OCI-LY1 (cell line): ENCODE data around the gene PPP2R5B.

Experiments
- H2AFZ ChIP-seq: fragments of 200-600 bp; sonication (generic), shearing (Covaris generic); 2 replicates; pipeline ENCODE4 v1.6.0; 2014; ENCODE audit warnings: antibody characterized with exemption, mild to moderate bottlenecking, low read length
- H3F3A ChIP-seq: fragments of 200-600 bp; sonication (generic), shearing (Covaris generic); 2 replicates; pipeline ENCODE4 v1.6.0; 2014; ENCODE audit warnings: mild to moderate bottlenecking, antibody characterized with exemption, low read length, moderate library complexity; ENCODE audit not compliant: insufficient read depth
- H3K27ac ChIP-seq: fragments of 200-600 bp; sonication (generic); 2 replicates; pipeline ENCODE4 v1.5.1; 2014; ENCODE audit warnings: low read length, mixed run types, mild to moderate bottlenecking, low read depth; ENCODE audit not compliant: poor library complexity, severe bottlenecking
- H3K27me3 ChIP-seq: fragments of 200-600 bp; sonication (generic); 2 replicates; pipeline ENCODE4 v1.6.0; 2014; ENCODE audit warnings: antibody characterized with exemption, mild to moderate bottlenecking, low read length, moderate library complexity; ENCODE audit not compliant: insufficient read depth
- H3K36me3 ChIP-seq: fragments of 200-600 bp; sonication (generic); 2 replicates; pipeline ENCODE4 v1.6.1; 2014; ENCODE audit warnings: mild to moderate bottlenecking, antibody characterized with exemption, low read length, moderate library complexity, mixed read lengths; ENCODE audit not compliant: insufficient read depth
- H3K4me1 ChIP-seq: fragments of 200-600 bp; sonication (generic); 2 replicates; pipeline ENCODE4 v1.5.1; 2014; ENCODE audit warnings: mild to moderate bottlenecking, low read length, moderate library complexity; ENCODE audit not compliant: insufficient read depth, severe bottlenecking
- H3K4me2 ChIP-seq: fragments of 200-600 bp; sonication (generic), shearing (Covaris generic); 2 replicates; pipeline ENCODE4 v1.6.1; 2014; ENCODE audit warnings: low read length
- H3K4me3 ChIP-seq: fragments of 200-600 bp; sonication (generic); 2 replicates; pipeline ENCODE4 v1.5.1; 2014; ENCODE audit warnings: low read length, low read depth, mild to moderate bottlenecking, mixed read lengths; ENCODE audit not compliant: poor library complexity, severe bottlenecking
- H3K79me2 ChIP-seq: fragments of 200-600 bp; shearing (Covaris generic); 2 replicates; pipeline ENCODE4 v1.6.1; 2016; ENCODE audit warnings: mixed run types, low read length, mixed read lengths; ENCODE audit not compliant: insufficient read depth
- H3K9ac ChIP-seq: fragments of 200-600 bp; sonication (generic), shearing (Covaris generic); 2 replicates; pipeline ENCODE4 v1.6.1; 2014; ENCODE audit warnings: mild to moderate bottlenecking, low read length, mixed read lengths
- H3K9me2 ChIP-seq: fragments of 200-600 bp; sonication (generic), shearing (Covaris generic); 2 replicates; pipeline ENCODE4 v1.6.1; 2014; ENCODE audit warnings: low read depth, mild to moderate bottlenecking, low read length, mixed read lengths
- H3K9me3 ChIP-seq: fragments of 200-600 bp; shearing (Covaris generic); 2 replicates; pipeline ENCODE4 v1.6.1; 2014; ENCODE audit warnings: low read length, mixed read lengths
- H4K20me1 ChIP-seq: fragments of 200-600 bp; sonication (generic), shearing (Covaris generic); 2 replicates; pipeline ENCODE4 v1.6.0; 2016; ENCODE audit warnings: mild to moderate bottlenecking, low read length; ENCODE audit not compliant: insufficient read depth
- CTCF ChIP-seq: fragments of 200-600 bp; sonication (generic), shearing (Covaris generic); IDR thresholded peaks from 2 replicates; pipeline ENCODE4 v1.5.1; 2017; ENCODE audit warnings: mild to moderate bottlenecking, antibody characterized with exemption, low read length, moderate library complexity, mixed read lengths
- EZH2 ChIP-seq: fragments of 200-600 bp; sonication (generic), shearing (Covaris generic); IDR thresholded peaks from 2 replicates; pipeline ENCODE4 v1.8.0; 2017; ENCODE audit warnings: borderline replicate concordance, mixed run types, mild to moderate bottlenecking, antibody characterized with exemption, low read length, moderate library complexity, mixed read lengths

PPP2R5B gene

GRCh38 chr11:64884019-64884418 is 40.5 kb upstream of the PPP2R5B start:
- Histone ChIP-seq H3K79me2 (no peaks in the 10 kb centered on the region), H2AFZ (no peak overlapping the region), H3K4me3 (no peak overlapping the region), H3F3A (no peaks in the 10 kb centered on the region; the same call in 1 of the 2 replicates), H3K36me3 (no peaks in the 10 kb centered on the region), H3K27ac (peak overlapping the region; percentile 96), H3K4me1 (peaks cover 91% of the 10 kb centered on the region), H3K27me3 (no peaks in the 10 kb centered on the region), H3K4me2 (peak overlapping the region; percentile 28; the same call in 1 of the 2 replicates), H3K9ac (peak overlapping the region; percentile 33), H4K20me1 (no peaks in the 10 kb centered on the region), H3K9me3 (no peaks in the 10 kb centered on the region), H3K9me2 (no peaks in the 10 kb centered on the region)
- TF ChIP-seq EZH2 = no peak
- TF ChIP-seq CTCF = no peak

- peaks cover 75% of the 10 kb centered on the region for H3K4me1 ChIP-seq
- no peak overlapping the region for H3K9ac ChIP-seq
- H3K9me2 ChIP-seq = no peaks in the 10 kb centered on the region
- H3K27ac ChIP-seq = peak overlapping the region; percentile 64
- no peak overlapping the region for H3K4me3 ChIP-seq
- no peak overlapping the region for H3K4me2 ChIP-seq
- peak overlapping the region; percentile 67; the same call in 1 of the 2 replicates for H2AFZ ChIP-seq
- H3K27me3 ChIP-seq = no peaks in the 10 kb centered on the region
- TF ChIP-seq CTCF = no peak
- TF ChIP-seq EZH2 = no peak
- no peaks in the 10 kb centered on the region; the same call in 1 of the 2 replicates for H3F3A ChIP-seq
- H3K9me3 ChIP-seq = no peaks in the 10 kb centered on the region
- no peaks in the 10 kb centered on the region for H4K20me1 ChIP-seq
- H3K36me3 ChIP-seq = no peaks in the 10 kb centered on the region
- H3K79me2 ChIP-seq = no peaks in the 10 kb centered on the region
Observed at GRCh38 chr11:64885367-64886286, 38.9 kb upstream of the PPP2R5B start.

GRCh38 chr11:64887234-64887756 is 37.2 kb upstream of the PPP2R5B start:
- Histone ChIP-seq H3K9me3 (no peaks in the 10 kb centered on the region), H3K4me2 (peak overlapping the region; percentile 76), H3K9ac (peak overlapping the region; percentile 66), H3K4me1 (peaks cover 58% of the 10 kb centered on the region), H2AFZ (peak overlapping the region; percentile 42; the same call in 1 of the 2 replicates), H3K36me3 (no peaks in the 10 kb centered on the region), H3K79me2 (no peaks in the 10 kb centered on the region), H4K20me1 (no peaks in the 10 kb centered on the region), H3K9me2 (no peaks in the 10 kb centered on the region), H3K27ac (peak overlapping the region; percentile 80), H3K4me3 (peak overlapping the region; percentile 52), H3K27me3 (no peaks in the 10 kb centered on the region), H3F3A (no peaks in the 10 kb centered on the region)
- TF ChIP-seq EZH2 (no peak), CTCF (no peak)
